ENCODE results near the gene PANX1. TPM values are rescaled to one million over a fixed set of nuclear protein-coding genes. Genes with fewer than 3 reads are reported as not detected.

PANX1 gene
- polyA plus RNA-seq, 1 of the 3 experiments (the other 2 are of a cell fraction) = 11.1 TPM

GRCh38 chr11:94107363-94107762, 21.3 kb upstream of the PANX1 start:
- DNase-seq = no peak
- no peak overlapping the region for H3K4me2 ChIP-seq
- H4K20me1 ChIP-seq (ENCODE audit: insufficient read depth) = no peaks in the 10 kb centered on the region
- no peak overlapping the region for H3K27ac ChIP-seq (ENCODE audit: low read depth in 2 of 2, low read length in 1 of 2)
- H3K9ac ChIP-seq = no peak overlapping the region
- no peaks in the 10 kb centered on the region for H3K36me3 ChIP-seq (replicated peaks in 1 of 2; ENCODE audit: control insufficient read depth in 1 of 2, insufficient read depth in 2 of 2, low read length in 1 of 2)
- H3K79me2 ChIP-seq (ENCODE audit: insufficient read depth) = no peaks in the 10 kb centered on the region
- H3K27me3 ChIP-seq (ENCODE audit: insufficient read depth) = no peaks in the 10 kb centered on the region
- no peaks in the 10 kb centered on the region for H3K9me2 ChIP-seq
- ChIA-PET CTCF (no interaction called here), POLR2A (no interaction called here)
- TF ChIP-seq ELF1 (IDR thresholded peaks at IDR 0.05) (no peak), NFIC (IDR thresholded peaks at IDR 0.05; ENCODE audit: borderline replicate concordance) (no peak), PBX3 (IDR thresholded peaks at IDR 0.05) (no peak), MEF2A (IDR thresholded peaks at IDR 0.05; ENCODE audit: borderline replicate concordance, low read depth) (no peak)
- no peaks in the 10 kb centered on the region for H3F3A ChIP-seq (replicated peaks; ENCODE audit: insufficient read depth)
- 93% methylated on average over 1 of the region's 1 CpG for whole genome bisulfite sequencing (ENCODE audit: low lambda C conversion rate)
- no peaks in the 10 kb centered on the region for H3K9me3 ChIP-seq
- H2AFZ ChIP-seq (ENCODE audit: low read depth) = no peak overlapping the region
- no peak overlapping the region for H3K4me3 ChIP-seq (ENCODE audit: low read depth in 2 of 2, low read length in 1 of 2)
- no peaks in the 10 kb centered on the region; a peak in 1 of 4 replicates for H3K4me1 ChIP-seq (ENCODE audit: control insufficient read depth in 1 of 2, insufficient read depth in 2 of 2, low read depth in 1 of 2, low read length in 1 of 2)

- POLR2A ChIA-PET = no interaction called here
- WGBS (ENCODE audit: low lambda C conversion rate) = 87% methylated on average over 3 of the region's 3 CpGs
Observed at GRCh38 chr11:94111241-94111640, 17.4 kb upstream of the PANX1 start.

More at GRCh38 chr11:94111241-94111640, 17.4 kb upstream of the PANX1 start:
- H3K27ac ChIP-seq (ENCODE audit: low read depth in 2 of 2, low read length in 1 of 2) = no peak overlapping the region
- H3K27me3 ChIP-seq (ENCODE audit: insufficient read depth) = no peaks in the 10 kb centered on the region
- no peaks in the 10 kb centered on the region for H3K36me3 ChIP-seq (replicated peaks in 1 of 2; ENCODE audit: control insufficient read depth in 1 of 2, insufficient read depth in 2 of 2, low read length in 1 of 2)
- H3K9me2 ChIP-seq = no peaks in the 10 kb centered on the region
- H4K20me1 ChIP-seq (ENCODE audit: insufficient read depth) = no peaks in the 10 kb centered on the region
- no peaks in the 10 kb centered on the region; a peak in 1 of 4 replicates for H3K4me1 ChIP-seq (ENCODE audit: control insufficient read depth in 1 of 2, insufficient read depth in 2 of 2, low read depth in 1 of 2, low read length in 1 of 2)
- H3K9ac ChIP-seq = no peak overlapping the region
- CTCF ChIA-PET = no interaction called here
- TF ChIP-seq SMC3 (IDR thresholded peaks at IDR 0.05; ENCODE audit: low read depth, low read length) (no peak), TAF1 (IDR thresholded peaks at IDR 0.05; ENCODE audit: borderline replicate concordance, low read depth, low read length) (no peak), REST (IDR thresholded peaks at IDR 0.05; ENCODE audit: low read depth, low read length) (no peak), RCOR1 (IDR thresholded peaks at IDR 0.05; ENCODE audit: low read length) (no peak), FOXJ3 (CRISPR knock-in tag; IDR thresholded peaks at IDR 0.05) (no peak)
- no peak overlapping the region for H3K4me3 ChIP-seq (ENCODE audit: low read depth in 2 of 2, low read length in 1 of 2)
- no peaks in the 10 kb centered on the region for H3K79me2 ChIP-seq (ENCODE audit: insufficient read depth)
- DNase-seq = no peak
- H3K4me2 ChIP-seq = no peak overlapping the region
- H3K9me3 ChIP-seq = no peaks in the 10 kb centered on the region
- no peak overlapping the region for H2AFZ ChIP-seq (ENCODE audit: low read depth)
- H3F3A ChIP-seq (replicated peaks; ENCODE audit: insufficient read depth) = no peaks in the 10 kb centered on the region
